ENCODE measurements around the gene CCL27.
A peak's percentile ranks its signal among the peaks of the same experiment; 100 is the strongest.

The CCL27 gene

DNA sequence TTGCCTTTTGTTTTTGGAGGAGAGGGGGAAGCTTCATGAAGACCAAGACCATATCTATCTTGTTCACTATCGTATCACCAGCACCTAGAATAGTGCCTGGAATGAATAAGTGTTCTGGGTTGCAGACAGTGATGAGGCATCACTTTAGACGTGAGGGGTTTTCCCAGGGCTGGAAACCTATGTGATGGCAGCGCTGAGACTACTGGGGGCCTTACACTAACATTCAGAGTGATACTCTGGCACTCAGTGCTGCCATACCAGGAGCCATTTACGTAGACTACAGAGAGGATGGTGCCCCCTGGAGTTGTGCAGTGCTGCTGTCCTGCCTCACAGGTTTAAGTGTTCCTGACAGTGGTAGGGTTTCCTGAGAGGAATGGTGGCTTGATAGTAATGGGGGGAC lies 21.7 kb upstream of the CCL27 start:
- DNase-seq, result peak; percentile 39

DNA sequence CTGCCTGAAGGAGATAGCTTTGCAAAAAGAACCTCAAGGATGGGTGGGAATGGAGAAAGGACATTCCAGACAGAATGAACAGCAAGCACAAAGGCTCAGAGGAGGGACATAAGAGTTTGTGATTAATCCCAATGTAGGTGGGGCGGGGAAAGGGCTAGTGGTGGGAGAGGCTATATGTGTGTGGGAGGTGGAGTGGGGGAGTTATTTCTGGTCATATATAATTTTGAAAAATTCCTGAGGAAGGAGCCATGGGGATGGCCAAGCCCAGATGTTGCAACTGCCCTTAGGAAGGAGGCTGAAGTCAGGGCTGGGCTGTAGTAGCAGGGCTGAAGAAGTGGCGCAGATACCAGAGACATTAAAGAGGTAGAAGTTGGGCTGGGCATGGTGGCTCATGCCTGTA lies 13.4 kb upstream of the CCL27 start:
- no peak for DNase-seq

DNA sequence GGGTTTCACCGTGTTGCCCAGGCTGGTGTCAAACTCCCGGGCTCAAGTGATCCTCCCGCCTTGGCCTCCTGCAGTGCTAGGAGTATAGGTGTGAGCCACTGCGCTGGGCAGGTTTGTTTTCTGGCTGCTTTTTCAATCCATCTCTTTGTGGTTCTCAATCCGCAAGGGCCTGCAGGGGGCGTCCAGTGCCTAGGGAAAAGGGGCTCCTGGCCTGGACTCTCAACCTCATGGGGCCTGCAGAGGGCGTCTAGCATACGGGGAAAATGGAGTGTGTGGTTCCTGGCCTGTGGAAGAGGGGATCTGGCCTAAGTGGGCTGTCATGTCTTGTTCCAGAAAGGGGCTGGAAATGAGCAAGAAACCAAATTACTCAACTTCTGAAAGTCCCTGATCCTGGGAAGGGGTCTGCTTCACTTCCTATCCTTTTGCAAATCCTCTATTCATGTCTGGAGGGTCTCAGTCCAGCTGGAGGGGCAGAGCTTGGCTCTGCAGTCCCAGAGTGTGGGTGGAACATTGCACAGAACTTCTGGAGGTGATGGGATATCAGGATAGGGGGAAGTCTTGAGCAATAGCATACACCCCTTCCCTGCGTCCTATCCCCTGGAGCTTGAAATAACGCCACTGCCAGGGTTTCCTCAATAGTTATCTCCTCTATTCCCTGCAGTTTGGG lies 12.7 kb upstream of the CCL27 start:
- DNase-seq, result peak; percentile 55

DNA sequence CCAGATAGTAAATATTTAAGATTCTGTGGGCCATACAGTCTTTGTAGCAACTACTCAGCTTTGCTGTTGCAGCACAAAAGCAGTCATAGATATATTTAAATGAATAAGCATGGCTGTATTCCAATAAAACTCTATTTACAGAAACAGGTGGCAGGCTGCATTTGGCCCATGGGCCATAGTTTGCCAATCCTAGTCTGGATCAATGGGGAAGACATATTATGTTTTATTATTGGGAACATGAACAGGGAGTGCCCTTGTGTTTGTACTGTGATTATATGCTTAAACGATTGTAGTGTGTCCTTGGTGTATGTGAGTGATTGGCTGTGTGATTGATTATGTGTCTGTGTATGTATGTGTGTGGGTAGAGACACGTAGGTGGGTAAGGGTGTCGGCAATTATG lies 12.0 kb upstream of the CCL27 start:
- no peak for DNase-seq

DNA sequence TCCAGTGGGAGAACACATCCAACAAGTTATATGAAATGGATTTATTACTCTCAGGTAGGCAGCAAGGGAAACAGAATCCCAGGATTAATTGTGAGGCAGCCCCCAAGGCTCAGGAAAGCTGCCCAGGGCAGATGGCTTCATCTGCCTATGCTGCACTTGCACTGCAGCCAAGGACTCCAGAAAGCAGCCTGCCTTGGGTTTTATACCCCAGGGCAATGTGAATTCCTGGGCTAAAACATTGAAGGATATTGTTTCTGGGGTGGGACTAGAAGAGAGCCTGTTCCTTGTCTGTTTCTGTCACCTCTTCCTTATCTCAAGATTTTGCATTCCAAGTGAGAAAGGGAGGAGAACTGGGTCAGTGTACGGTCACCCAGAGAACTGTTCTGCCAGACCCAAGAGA lies 8.8 kb upstream of the CCL27 start:
- no peak for DNase-seq

DNA sequence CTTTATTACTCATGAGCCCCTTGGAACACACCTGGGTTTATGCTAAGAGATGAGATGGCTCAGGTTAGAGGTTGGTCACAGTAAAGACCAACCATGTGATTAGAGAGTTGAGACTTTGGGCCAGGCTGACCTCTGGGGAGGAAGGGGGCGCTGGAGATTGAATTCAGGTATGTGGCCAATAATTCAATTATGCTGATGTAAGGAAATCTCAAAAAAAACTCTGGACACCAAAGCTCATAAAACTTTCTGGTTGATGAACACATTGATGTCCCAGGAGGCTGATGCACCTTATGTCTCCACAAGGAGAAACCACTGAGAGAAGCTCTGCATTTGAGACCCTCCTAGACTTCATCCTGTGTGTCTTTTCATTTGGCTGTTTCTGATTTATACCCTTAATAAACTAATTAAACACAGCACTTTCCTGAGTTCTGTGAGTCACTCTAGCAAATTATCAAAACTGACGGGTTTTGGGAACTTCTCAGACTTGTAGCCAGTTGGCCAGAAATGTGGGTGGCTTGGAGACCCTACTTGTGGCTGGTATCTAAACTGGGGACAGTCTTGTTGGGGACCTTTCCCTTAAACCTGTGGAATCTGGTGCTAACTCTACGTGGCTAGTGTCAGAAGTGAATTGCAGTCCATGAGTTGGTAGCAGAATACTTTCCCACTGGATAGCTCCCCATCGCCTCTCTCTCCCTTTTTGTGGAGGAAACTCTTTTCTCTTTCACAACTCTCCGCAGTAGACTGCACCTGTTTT lies 7.5 kb upstream of the CCL27 start:
- DNase-seq, result no peak

DNA sequence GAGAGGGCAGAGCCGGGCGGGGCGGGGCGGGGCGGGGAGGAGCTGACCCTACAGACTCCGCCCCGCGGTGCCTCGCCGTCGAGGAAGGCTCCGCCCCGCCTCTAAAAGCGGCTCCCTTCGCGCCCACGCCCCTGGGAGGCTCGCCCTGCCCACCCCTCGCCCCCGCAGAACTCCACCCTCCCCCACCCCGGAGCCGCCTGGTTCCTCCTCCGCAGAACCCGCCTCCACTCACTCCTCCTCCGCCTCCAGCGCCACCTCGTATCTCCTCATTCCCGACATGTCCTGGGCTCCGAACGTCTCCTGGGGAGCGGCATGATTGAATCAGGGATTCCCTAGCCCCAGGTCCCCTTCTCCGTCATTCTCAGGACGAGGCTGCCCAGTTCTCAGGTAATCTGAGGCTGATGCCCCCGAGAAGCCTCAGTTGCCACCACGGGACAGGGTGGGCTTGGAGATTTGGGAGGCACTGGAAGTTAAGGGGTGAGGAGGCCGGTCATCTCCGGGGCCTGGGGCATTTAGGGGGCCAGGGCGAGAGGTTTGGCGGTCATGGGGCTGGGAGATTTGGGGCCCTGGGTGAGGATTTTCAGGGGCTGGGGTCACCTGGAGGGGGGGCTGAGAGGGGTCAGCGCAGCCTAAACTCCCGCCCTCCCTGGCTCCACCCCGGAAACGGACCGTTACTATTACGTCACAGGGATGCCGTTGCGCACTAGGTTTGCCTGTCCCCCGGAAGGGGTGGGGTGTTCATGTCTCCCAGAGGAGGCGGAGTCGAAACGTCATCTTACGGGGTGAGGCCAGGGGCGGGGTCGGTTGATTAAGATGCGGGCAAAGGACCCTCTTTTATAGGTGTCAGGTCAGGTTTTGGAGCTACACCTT lies 3.2 kb upstream of the CCL27 start:
- DNase-seq, result peak; percentile 88

DNA sequence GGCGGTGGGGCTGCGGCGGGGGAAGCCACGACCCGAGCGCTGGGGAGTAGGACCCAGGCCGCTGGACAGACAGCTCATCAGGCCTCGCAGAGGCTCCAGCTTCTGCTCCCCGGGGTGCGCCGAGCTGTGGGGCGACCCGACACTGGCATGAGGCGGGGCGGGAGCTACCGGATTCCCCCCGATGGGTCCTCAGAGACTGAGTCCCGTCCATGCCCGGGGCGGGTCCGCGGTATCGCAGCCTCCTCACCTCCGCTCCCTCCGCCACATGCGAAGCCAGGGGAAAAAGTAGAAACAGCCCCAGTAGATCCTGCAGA lies 2.6 kb upstream of the CCL27 start:
- DNase-seq, result no peak

DNA sequence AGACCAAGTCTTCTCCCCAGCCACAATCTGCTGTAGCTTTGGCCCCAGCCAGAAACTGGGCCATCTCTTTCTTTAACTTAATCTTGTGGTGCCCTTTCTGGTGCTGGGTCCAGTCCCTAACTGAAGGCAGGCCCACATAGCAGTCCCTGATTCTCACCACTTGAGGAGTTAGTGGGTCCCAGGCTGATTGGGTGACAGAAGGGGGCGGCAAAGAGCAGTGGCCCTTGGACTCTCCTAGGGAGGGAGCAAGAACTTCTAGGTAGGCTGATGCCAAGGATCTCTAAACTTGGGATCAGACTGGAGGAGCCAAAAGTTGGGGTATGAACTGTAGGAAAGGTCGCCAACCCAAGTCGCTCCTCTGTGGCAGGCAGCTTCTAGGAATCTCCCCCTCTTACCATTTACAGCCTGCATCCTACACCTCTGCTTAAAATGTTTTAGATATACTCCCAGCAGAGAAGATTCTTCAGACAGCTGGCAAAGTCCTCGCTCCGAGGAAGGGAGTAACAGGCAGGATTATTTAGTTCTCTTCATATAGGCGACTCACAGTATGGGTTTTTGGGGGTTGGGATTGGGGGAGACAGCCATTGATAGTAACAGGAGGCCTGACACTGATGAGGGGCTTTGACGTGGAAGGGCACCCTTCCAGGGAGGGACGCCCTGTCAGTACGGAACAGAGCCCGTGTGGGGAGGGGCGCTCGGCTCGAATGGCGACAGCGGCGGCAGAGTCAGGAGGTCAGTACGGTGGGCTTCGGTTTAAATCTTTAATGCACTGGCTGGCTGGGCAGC lies 2.0 kb upstream of the CCL27 start:
- DNase-seq, result peak; percentile 73

DNA sequence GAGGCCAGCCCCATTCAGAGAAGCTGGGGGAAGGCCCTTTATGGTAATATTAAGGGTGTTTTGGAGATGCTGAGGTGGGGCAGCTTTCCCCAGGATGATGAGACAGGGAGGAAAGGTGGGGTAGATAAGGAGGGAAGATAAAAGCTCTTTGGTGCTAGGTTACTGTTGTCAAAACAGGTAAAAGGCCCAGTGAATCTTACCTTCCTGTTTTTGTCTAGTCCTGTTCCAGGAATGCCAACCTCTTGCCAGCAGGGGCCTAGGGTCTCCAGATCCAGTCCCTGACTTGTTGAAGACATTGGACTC lies 797 bp upstream of the CCL27 start:
- DNase-seq, result no peak

DNA sequence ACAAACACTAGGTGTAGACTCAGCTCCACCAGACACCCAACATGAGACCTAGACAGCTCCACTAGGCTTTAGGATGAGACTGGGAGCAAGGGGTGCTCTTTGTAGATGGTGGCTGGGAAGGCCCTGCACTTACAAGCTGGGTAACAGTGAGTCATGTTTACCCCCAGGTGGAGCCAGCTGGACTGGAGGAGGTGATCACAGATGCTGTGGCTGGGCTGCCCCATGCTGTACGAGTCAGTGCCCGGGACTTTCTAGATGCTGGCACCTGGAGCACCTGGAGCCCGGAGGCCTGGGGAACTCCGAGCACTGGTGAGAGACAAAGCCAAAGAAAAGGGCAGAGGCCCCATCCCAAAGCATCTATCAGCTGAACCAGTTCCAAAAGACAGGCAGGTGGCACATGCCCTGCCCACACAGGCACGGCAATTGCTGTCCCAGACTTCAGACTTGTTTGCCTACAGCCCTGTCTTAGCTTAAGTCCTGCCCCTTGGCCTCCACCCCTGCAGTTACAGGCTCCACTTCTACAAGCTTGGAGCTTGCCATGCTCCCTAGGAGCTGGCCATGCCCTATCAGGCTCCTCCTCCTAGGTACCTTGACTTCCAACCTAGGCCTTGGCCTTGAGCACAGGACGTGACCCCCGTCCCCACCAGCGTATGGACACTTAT lies 2.7 kb downstream of the CCL27 start:
- DNase-seq, result no peak

DNA sequence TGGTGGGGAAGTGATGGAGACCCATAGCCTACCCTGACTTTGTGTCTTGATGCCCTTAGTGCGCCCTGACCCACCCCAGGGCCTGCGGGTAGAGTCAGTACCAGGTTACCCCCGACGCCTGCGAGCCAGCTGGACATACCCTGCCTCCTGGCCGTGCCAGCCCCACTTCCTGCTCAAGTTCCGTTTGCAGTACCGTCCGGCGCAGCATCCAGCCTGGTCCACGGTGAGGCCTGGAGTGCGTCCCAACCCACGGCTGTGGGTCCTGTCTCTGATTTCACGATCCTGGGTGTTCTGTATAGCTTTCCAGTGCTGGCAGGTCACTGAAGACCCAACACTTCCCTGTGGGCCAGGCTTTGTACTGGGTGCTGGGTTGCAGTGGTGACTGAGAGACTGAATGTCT lies 4.0 kb downstream of the CCL27 start:
- no peak for DNase-seq

DNA sequence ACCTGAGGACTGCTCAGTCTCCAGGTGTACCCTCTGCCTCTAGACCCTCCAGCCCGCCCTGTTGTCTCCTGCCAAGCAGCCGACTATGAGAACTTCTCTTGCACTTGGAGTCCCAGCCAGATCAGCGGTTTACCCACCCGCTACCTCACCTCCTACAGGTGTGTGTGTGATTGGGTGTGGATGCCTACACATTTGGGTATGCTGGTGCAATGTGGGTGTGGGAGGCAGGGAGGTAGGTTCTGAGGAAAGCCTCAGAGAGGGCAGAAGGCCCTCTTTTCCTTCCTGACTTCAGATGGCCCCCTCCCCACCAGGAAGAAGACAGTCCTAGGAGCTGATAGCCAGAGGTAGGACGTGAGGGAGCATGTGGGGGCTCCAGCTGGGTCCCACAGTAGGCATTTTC lies 5.5 kb downstream of the CCL27 start:
- DNase-seq, result no peak

DNA sequence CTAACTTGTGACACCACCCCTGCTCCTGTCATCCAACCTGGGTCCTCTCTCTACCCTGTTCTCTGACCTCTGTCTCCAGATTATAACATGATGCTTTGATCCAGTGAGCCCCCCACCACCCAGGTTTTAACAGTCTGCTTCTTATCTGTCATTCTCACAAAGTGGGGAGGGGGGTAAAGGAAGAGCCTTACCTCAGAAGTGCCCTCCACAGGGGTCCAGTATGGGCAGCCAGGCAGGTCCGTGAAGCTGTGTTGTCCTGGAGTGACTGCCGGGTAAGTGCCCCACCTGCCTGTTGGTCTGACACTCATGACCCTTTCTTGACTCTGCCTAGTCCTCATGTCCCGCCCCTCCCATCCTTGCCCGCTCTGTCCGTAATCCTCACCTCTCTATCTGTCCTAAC lies 7.1 kb downstream of the CCL27 start:
- no peak for DNase-seq

DNA sequence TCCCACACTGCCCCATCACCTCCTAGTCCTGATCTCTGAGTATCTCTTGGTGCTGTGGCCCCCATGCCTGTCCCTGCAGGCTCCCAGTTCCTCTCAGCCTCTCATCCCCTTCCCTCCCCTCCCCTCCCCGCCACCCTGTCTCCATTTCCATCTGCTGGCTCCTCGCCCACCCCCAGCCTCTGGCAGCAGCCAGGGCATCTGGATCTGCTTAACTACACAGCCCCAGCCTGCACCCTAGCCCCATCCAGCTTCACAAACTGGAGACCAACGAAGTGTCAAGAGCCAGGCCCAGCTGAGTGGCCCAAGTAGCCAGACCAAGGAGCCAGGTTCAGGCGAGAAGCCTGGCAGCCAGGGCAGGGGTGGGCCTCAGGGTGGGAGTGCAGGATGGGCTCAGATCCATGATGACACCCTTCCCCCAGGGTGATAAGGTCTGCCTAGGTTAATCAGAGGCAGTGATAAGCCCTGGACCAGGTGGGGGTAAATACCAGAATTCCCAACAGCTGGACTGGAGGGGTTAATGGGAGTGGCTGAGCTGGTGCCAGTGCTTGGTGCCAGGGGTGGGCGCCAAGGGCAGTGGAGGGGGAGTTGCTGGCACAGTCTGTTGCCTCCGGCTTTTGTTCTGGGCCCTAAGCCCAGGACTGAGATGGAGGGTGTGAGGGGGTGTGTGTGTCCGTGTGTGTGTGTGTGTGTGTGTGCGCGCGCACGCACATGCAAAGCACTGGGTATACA lies 8.0 kb downstream of the CCL27 start:
- no peak for DNase-seq

DNA sequence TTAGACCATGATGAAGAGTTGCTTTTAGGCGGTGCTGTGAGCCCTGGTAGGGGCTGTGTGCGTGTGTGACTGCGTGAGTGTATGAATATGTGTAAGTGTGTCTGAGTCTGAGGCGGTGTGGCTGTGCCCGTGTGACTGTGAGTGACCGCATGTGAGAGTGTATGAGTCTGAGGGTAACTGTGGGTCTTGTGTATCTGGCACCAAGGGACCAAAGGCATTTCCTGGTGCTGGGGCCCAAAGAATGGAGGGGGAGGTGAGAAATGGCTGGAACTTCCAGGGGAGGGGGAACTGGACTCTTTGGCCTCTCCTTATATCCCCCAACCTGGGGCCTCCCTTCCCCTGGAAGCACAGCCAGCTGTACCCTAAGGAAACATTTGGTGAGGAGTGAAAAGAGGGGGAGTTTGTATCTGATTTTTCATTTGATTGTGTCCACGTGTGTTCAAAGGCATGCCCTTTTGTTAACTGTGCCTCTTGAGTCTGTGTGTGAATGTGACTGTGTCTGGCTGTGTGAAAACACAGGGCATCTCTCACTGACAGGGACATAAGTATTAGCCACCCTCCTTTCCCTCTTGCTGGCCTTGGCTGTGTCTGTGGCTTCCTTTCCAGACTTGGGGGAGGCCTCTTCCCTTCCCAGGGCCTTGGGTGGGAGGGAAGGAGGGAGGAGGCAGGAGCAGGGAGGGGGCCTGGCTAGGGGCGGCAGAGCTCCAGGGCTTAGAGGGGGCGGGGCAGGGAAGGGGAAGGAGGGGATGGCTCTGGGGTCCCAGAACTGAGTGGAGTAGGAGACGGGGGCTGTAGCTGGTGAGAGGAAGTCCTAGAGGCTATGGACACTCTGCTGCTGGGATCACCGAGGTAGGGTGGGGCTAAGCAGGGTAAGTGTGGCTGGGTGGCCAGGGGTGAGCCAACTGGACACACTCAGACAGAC lies 9.0 kb downstream of the CCL27 start:
- no peak for DNase-seq

DNA sequence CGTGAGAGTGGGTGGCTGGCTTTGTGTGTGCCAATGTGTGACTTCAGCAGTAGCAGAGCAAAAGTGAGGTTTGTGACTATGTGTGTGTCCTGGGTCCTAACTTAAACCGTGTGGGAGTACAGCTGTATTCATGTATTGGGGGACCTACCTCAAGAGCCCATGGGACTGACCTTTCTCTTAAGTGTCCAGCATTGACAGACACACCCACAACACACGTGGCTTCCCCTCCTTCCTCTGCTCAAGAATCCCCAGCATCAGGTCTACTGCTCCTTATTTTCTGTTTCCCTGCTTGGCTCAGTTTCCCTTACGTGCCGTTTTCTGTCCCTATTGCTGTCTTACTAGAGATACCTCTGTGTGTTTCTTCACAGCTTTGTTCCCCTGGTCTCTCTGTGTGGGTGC lies 9.9 kb downstream of the CCL27 start:
- DNase-seq, result no peak

DNA sequence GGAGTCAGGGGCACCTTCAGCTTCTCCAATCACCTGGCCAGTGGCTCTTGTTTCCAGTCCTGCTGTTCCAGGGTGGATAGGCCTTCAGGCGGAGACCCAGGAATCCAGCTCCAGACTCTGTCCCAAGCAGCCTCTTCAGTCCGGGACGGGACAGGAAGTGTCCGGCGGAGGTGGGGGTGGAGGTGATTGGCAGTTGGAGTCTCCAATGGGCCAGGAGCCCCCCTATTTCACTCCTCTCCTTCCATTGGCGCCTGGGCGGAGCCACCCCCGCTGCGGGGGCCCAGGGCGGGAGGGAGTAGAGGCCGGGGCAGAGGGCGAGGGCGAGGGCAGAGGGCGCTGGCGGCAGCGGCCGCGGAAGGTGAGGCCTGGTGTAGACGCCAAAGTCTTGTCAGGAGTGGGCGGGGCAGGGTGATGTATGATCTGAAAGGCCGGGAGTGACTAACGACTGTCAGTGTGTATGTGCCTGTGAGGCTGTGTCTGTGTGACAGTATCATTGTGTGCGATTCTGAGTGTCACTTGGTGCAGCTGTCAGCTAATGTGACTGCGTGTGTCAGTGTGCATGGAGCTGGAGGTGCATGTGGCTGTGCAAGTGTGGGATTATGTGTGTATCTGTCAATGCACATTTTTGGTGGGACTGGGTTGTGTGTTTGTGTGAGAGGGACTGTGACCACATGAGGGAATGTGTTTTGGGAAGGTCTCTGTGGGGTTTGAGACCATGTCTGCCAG lies 10.4 kb downstream of the CCL27 start, which contains the start of gene IL11RA:
TSS of gene IL11RA (plus strand) at position 310 of the 726 bp plus-strand sequence. CDS start 3,033 bp downstream, outside the sequence.
- DNase-seq, result peak; percentile 53

DNA sequence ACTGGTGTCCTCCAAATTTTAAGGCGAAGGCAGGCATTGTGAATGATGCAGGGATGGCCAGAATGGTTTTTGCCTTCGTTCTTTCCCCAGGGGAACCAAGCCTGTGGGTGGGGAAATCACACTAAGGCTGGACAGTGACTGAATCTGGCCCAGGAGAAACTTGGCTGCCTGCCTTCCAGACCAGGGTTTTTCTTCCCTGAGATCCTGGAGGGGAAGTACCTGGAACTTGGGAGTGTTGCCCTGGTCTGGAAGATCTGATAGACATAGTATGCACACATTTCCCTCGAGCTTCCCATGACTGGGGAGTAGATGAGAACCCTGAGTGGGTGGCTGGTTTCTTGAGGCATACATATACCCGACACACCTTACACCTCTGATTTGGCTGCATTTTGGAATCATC lies 11.1 kb downstream of the CCL27 start:
- DNase-seq, result no peak

DNA sequence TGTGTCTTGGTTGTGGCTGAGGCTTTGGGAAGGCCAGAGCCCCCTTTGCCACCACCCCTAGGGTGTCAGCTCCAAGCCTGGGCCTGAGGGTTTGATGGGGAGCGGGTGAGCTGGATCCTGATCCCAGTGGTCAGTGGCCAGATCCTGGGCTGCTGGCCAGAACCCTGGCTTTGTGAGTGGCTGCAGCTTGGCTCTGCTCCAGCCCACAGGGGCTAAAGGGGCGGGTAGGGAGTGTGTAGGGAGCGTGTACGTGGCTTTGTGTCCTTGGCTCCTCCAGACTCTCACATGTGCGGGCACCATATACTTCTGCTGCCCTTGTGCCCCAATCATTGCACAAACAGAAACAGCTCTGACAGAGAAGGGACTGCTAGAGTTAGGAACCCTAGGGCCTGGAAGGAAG lies 11.6 kb downstream of the CCL27 start:
- DNase-seq, result no peak
